CD1c-positive myeloid dendritic cell (primary cell): Measurements from ENCODE around the gene VEZT.
"Not testable (repeated sequence)": the region's sequence is repeated elsewhere in the genome, so short reads cannot be mapped to it uniquely, and the experiment has no call there.

Experiments used
- DNase-seq: peaks from one replicate; pipeline ENCODE4 v3.0.0-alpha.2; 2016; ENCODE audit errors: extremely low spot score

The VEZT gene, protein sequence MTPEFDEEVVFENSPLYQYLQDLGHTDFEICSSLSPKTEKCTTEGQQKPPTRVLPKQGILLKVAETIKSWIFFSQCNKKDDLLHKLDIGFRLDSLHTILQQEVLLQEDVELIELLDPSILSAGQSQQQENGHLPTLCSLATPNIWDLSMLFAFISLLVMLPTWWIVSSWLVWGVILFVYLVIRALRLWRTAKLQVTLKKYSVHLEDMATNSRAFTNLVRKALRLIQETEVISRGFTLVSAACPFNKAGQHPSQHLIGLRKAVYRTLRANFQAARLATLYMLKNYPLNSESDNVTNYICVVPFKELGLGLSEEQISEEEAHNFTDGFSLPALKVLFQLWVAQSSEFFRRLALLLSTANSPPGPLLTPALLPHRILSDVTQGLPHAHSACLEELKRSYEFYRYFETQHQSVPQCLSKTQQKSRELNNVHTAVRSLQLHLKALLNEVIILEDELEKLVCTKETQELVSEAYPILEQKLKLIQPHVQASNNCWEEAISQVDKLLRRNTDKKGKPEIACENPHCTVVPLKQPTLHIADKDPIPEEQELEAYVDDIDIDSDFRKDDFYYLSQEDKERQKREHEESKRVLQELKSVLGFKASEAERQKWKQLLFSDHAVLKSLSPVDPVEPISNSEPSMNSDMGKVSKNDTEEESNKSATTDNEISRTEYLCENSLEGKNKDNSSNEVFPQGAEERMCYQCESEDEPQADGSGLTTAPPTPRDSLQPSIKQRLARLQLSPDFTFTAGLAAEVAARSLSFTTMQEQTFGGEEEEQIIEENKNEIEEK

DNA sequence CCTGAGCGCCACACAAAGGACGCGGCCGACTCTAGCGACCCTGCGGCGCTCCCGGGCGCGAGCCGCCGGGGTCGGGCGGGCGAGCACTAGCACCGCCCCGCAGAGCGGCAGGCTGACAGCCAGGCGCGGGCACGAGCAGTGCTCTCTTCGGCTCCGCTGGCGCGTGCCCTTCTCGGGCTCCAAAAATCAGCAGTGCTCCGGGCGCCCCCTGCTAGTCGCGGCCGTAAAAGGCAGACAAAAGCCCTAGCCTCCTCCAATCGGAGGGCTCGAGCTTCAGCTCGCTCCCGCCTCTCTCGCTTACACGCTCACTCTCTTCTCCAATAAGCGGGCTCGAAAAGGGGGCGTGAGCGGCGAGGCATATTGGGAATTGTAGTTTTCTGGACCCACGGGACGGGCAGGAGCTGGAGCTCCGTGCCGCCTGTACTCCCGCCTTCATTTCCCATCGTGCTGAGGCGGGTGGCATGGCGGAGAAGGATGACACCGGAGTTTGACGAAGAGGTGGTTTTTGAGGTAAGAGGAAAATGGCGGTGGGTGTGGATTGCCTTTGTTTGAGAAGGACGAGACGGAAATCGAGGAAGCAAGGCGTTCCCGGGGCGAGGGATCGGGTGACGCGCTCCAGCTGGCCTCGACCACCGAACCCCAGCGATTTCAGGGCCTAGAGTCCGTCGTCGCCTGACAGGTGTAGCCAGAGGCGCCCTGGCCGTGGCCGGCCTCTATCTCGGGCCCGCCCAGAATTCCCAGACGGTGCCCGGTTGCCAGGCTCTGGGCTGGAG is at the start of gene VEZT, which contains the start of gene FGD6:
Gene VEZT (plus strand): TSS at position 431 of the 773 bp plus-strand sequence. CDS start 44 bp downstream, at position 475.
Gene FGD6 (minus strand): TSS at position 91 of the 773 bp plus-strand sequence. CDS start 227 bp downstream, outside the sequence.
- peak; percentile 99 for DNase-seq

DNA sequence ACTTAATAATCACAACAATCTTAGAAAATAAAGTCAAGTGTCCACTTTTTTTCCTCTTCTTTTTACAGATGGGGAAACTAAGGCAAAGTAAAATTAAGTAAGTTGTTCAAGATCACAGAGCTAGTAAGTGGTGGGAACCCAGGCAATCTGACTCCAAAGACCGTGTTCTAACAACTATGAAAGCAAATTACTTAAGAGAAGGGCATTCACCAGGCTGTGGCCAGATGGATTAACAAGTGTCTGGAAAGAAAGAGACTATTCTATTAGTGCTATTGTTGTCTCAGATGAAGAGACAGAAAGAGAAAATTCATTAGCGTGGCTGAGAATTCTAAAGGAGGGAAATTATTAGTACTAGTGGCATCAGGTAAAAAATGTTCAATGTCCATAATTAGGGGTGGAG is 48.9 kb upstream of the VEZT start:
- DNase-seq = no peak

DNA sequence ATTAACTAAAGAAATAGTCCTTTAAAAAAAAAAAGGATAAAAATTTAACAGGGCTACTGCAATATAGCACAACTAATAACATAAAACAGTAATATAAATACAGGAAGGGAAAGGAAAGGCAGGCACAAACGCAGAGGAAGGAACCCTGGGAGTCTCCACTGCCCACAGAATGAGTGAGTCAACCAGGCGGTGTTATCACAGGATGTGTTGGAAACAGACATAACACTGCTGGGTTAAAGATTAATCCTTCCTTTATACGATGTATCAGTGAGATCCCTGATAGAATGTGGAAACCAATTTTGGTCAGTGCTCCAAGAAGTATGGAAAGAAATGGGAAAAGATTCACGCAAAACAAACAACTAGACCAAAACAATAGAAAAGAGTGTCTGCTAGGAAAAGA is 48.2 kb upstream of the VEZT start:
- DNase-seq = peak; percentile 73

DNA sequence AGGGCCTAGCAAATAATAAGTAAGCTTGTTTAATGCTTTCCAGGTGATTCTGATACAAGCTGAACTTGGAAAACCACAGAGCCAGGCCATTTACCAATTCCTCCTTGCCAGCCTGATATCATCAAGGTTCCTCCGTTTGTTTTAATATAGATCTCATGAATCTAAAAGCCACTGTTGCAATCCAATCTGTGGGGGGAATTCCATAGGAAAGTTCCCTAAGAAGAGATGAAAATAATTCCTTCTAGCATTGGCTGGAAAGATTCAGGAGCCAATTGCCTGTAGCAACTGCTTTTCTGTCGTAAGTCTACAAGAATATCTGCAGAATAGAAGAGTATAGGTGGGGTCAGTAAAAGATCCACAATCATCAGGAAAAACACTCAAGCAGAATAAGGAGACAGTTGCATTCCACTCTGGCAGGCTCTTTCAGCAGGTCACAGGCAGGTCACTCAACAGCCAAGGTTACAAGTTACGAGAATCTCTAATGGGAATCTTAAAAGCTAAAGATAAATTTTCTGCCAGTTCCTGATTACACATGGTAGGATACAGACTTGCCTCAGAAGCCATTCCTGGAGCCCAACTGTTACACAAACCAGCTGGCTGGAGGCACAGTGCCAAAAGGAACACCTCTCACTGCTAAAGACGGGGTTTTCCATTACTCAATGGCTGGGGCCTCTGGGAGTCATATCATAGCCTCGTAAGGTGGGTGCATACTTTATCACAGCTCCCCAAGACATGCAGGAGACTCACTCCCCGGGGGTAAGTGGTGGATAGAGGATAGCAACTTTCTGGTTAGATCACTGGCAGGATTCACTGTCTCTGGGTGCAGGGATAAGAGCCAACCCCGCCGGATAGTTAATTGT is 44.0 kb upstream of the VEZT start:
- DNase-seq = no peak

DNA sequence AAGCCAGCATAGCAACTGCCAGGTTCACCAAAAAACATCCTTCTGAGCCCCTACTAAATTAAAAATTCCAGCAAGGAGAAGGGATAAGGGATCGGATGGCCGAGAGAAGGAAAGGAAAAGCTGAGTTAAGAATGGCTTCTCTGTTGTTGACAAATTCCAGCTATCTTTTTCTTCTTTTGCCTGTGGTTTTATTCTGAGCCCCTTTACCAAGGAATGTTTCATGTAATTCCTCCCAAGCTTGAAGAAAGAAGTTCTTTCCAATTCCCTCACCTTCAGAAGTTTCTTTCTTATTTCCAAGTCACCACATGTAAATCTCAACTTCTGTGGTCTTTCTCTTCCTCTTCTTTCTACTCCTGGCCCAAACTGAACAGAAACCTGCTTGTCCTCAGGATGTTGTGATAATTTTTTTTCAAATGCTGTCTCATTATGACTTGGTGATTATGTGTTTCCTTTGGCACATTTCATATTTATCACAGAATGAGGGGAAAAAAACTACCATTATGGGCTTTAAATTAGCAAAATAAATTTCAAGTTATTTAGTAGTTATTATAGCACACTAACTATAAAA is 40.3 kb upstream of the VEZT start:
- DNase-seq = no peak

DNA sequence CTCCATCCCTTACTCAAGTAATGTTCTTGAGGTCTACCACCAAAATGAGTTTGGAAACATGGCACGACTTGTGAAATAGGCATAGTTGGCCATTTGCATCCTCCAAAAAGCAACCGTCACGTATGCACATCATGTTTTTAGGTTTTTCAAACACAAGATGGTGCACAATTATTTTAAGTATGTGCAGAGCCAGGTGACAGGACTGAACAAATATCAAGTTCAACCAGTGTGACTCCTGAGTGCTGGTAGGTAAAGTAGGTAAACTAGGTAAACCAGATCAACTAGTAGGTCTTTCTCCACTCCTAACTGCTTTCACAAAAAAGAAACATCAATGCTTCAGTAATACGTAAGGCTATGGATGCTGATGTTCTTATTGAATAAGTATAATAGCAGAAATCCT is 39.5 kb upstream of the VEZT start:
- no peak for DNase-seq

DNA sequence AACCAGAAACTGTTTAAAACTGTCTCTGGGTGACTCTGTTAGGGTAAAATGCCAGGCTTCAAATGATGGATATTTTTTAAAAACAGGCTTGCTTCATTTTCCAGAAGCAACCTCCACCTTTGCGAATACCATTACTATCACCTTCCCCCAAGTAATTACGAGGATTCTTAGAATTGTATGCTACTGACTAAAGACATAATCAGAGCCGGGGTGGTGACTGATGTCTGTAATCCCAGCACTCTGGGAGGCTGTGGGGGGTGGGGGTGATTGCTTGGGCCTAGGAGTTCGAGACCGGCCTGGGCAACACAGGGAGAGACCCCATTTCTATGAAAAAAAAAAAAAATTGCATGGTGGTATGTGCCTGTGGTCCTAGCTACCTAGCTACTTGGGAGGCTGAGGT is 38.6 kb upstream of the VEZT start:
- DNase-seq = no peak

DNA sequence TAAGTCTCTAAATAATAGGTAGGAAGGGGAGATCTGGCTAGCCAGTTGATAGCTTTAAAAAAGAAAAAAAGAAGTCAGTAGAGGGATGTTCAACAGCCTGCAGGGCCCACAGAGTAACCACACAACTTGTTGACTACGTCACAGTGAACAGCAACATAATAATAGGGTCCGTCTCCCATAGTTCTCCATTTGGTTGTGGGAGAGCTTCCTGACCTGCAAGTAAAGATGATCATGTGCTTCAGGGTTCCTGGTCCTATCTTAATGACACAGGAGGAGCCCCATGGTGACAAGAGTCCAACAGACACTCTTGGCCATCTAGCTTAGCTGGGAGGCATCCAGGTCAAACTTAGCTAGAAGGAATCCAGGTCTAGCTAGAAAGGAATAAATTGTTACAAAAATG is 36.5 kb upstream of the VEZT start:
- DNase-seq = no peak

DNA sequence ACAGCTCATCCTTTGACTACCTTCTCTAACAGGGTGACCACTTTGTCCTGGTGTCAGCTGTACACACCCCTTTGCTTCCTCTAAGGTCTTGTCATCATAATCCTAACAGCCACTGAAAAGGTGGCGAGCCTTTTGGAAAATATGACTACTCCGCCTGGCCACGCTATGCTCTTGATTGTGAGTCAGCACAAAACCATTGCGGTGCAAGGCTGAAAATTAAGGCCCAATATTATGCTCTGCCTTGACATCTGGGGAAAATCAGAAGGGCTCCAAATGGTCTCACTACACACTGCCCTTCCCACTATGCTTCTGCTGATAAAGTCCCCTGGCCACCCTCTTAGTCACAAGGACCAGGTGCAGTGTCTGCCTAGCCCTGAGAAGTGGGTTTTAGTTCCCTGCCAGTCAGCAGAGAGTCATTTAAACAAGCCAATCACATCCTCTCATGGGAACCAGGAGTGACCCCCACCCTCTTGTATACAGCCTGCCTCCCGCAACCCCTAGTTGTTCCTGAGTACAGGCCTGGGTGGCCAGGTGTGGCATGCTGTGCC is 34.7 kb upstream of the VEZT start:
- DNase-seq = no peak

DNA sequence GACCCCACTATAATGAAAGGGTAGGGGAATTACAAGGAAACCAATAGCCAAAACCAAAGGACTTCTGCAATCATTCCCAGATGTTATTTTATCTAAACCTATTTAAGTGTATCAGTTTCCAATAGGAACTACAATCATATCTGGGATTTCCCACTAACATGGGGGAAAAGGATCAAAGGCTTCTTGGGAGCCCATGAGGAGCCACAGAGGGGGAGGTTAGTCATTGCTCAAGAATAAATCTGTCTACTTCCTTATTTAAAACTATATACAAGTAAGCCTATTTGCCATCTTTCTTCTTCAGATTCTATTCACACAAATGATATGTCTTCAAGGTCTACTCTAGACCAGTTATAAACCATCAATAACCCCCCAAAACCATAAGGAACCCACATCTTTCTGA is 33.5 kb upstream of the VEZT start:
- peak; percentile 57 for DNase-seq

DNA sequence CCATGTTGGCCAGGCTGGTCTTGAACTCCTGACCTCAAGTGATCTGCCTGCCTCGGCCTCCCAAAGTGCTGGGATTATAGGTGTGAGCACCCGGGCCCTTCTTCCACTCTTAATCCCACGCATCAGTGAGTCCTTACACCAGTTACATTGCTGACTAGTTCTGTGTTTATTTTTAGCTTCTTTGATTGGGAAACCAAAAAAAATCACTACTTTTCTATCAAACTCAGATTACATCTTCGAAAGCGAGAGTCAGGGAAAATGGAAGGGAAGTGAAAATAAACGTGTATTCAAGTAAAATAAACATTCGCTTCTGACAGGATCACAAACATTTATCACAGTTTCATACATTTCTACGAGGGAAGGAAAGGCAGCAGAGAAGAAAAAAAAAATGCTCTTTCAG is 32.5 kb upstream of the VEZT start:
- peak; percentile 59 for DNase-seq

DNA sequence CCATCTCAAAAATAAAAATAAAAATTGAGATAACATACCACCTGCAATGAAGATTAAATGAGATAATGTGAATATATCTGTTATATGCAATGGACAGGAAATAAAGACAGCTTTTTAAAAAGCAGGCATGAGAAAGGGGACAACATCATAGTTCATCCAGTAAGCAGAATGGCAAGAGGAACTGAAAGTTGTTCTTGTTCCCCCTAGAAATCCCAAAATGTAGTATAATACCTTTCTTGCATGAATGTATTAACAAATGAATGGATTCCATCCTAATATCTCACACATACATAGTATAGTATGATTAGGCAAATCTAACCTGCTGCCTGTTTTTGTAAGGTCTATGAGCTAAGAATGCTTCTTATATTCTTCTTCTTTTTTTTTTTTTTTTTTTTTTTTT is 31.8 kb upstream of the VEZT start:
- peak; percentile 60 for DNase-seq

DNA sequence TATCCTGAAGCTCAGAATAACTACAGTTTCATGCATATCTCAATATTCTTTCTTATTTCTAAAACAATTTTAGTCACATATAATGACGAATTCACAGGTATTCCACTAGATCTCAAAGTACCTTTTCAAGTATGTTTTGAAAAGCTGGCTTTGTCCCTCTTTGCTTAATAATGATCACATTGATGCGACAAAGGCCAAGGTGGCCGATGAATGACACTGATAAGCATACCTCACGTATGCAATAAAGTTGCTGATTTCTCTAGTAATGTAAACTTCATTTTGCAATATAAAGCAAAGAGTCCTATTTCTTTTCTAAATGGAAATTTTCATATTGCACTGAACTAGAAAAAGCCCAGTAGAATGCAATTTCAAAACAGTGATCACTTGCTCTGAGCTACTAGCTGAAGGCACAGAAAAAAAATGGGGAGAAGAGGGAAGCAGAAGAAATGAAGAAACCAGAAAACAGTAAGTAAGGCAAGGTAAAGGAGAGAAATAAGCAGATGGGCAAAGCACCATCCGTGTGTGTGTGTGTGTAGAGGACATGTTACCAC is 29.7 kb upstream of the VEZT start:
- no peak for DNase-seq

DNA sequence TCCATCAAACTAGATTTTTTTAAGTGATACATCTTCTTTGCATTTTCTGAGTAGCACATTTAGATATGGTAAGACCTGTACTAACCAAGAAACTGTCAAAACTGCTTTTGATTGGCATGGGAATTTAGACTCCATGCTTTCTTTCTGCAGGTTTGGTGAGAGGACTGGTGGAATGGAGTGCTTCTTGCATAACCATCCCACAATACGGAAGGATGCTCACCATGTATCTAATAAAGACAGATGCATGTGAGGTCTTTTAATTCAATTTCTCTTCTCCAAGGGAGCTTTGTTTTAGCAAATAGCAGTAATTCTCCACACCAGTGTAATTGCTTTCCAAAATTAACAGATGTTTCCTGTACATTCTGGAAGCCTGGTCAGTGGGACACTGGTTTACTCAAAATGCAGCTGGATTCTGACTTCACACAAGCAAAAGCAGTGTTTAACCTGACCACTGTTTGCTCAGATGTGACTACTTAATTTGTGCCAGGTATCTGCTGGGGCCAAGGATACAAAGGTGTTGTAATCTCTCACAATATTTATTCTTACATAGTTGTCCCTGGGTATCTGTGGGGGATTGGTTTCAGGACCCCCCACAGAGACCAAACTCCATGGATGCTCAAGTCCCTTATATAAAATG is 26.4 kb upstream of the VEZT start:
- DNase-seq = no peak

DNA sequence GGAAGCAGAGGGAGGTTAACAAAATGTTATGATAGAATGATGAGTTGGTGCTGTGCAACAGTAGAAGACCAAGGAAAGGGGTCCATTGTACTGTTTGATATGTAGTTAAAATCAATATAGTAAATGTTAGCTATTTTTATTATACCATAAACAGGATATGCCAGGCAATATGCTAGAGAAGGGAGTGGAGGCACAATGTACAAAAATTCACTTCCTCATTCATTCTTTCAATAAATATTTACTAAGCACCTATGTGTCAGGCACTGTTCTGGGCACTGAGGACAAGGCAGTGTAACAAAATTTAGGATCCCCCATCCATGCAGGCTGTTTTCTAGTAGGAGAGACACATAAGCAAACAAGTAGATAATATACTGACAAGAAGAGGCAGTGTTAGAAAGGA is 25.3 kb upstream of the VEZT start:
- DNase-seq = no peak

DNA sequence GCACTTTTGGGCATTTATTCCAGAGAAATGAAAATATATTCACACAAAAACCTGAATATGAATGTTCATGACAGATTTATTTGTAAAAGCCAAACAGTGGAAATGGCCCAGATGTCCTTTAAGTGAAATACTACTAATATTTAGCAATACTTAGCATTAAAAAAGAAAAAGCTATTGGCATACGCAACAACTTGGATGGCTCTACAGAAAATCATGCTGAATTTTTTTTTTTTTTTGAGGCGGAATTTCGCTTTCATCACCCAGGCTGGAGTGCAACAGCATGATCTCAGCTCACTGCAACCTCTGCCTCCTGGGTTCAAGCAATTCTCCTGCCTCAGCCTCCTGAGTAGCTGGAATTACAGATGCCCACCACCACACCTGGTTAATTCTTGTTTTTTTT is 24.5 kb upstream of the VEZT start:
- no peak for DNase-seq

DNA sequence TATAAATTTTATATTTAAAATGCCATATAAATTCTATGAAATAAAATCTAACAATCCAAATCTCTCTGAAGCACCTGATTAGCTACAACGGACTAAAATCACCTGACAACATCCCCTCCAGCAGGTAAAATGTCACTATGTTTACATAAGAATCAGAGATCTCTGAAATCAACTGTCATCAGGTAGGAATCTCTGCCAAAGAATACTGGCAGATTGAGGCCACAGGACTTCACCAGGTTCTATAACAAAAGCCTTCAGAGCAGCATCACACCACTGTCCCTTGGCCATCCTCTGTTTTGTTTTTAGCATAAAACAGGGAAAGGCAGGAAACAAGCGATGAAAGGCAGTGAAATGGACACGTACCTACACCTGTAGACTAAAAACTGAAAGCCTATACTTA is 22.5 kb upstream of the VEZT start:
- no peak for DNase-seq

DNA sequence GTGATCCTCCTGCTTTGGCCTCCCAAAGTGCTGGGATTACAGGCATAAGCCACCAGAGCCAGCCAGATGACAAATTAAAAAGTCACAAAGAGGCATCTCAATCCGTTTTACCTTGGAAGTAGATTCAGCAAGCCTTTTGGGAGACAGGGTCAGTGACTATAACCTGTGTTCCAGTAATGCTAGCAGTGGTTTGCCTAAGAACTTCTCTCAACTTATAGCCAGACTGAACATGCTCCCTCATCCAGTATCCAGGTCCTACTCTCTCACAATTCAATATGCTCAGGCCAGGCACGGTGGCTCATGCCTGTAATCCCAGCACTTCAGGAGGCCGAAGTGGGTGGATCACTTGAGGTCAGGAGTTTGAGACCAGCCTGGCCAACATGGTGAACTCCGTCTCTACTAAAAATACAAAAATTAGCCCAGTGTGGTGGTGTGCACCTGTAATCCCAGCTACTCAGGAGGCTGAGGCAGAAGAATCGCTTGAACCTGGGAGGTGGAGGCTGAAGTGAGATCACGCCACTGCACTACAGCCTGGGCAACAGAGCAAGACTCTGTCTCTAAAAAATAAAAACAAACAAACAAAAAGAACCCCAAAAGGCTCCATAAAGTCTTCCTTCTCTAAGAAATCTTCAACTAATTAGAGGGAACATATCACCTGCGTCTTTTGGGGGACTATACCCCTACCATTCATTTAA is 20.6 kb upstream of the VEZT start:
- DNase-seq = not testable (repeated sequence)

DNA sequence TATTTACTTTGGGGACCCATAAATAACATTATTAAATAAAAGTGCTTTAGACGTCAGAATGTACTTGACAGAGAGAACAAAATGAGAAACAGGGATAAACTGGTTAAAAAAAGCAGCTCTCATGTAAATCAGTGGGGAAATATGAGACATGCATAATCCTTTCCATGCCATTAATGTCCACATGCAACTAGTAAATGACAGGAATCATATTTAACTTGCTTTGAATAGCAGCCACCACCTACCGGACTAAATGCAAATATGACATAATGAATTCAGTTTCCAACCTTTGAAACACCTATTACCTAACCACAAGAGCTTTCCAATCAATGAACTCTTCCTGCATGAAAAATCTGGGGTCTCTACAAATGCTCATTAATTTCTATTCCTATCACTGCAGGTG is 20.0 kb upstream of the VEZT start:
- no peak for DNase-seq
